Kidney epithelial cell (primary cell): ENCODE data around the gene ZNF71. TPM values are rescaled to one million over a fixed set of nuclear protein-coding genes. Genes with fewer than 3 reads are reported as not detected.

ENCODE experiments used
- DNase-seq: peaks from one replicate; pipeline ENCODE4 v3.0.0-alpha.2; 2010; ENCODE audit warnings: low read depth
- H3K27me3 ChIP-seq: 2 replicates; pipeline ENCODE4 v1.6.0; 2011; ENCODE audit warnings: low read length; ENCODE audit not compliant: control insufficient read depth, insufficient read depth
- H3K36me3 ChIP-seq: 2 replicates; pipeline ENCODE4 v1.5.1; 2011; ENCODE audit warnings: low read length; ENCODE audit not compliant: control insufficient read depth, insufficient read depth
- H3K4me3 ChIP-seq: 2 replicates; pipeline ENCODE4 v1.5.1; 2011; ENCODE audit warnings: low read depth, mild to moderate bottlenecking, control low read depth, low read length
- CTCF ChIP-seq: IDR thresholded peaks from 2 replicates; pipeline ENCODE4 v1.5.1; 2011; ENCODE audit warnings: mild to moderate bottlenecking, moderate library complexity, low read length, control low read depth, inconsistent platforms; ENCODE audit not compliant: insufficient read depth, poor library complexity, severe bottlenecking
- total RNA-seq: library from RNA; depleted of rRNA; stranded (reverse); fragments of >200 nt; gene quantifications from 2 replicates; pipeline ENCODE4 v1.2.3, GENCODE V29; 2015

Gene ZNF71
- total RNA-seq, 1 donor from 2014 or later: 12.3 TPM

- no peak for DNase-seq
- no peak for TF ChIP-seq CTCF
- Histone ChIP-seq H3K36me3 (no peaks in the 10 kb centered on the region), H3K4me3 (no peak overlapping the region), H3K27me3 (no peaks in the 10 kb centered on the region)
Measured at GRCh38 chr19:56611288-56611687, 16.2 kb downstream of the ZNF71 start.

DNA sequence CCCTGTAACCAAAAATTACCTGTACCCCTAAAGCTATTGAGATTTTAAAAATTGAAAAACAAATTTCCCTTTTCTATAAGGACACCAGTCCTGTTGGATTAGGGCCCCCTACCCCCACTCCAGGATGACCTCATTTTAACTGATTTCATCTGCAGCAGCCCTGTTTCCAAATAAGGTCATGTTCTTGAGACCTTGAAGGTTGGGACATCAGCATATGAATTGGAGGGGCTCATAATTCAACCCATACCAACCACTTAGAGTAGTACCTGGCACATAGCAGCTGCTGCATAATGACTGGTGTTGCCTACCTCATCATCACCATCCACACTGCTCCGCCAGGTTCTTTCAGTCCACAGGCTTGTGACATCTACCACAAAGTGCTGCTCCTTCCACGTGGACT is 17.6 kb downstream of the ZNF71 start:
- Histone ChIP-seq H3K27me3 (no peaks in the 10 kb centered on the region), H3K4me3 (no peak overlapping the region), H3K36me3 (no peaks in the 10 kb centered on the region)
- TF ChIP-seq CTCF: no peak
- no peak for DNase-seq

DNA sequence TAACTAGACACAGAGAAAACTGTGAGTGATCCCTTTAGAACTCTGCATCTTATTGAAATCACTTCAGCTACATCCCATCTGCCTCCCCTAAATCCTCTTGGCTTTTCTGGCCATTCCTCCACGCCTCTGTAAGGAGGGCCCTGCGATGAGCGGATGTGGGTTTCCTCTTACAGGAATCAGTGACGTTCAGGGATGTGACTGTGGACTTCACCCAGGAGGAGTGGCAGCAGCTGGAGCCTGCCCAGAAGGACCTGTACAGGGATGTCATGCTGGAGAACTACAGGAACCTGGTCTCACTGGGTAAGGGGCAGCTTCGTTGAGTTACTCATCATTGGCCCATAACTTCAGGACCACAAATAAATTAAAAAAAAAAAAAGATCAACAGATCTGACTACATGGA is 18.5 kb downstream of the ZNF71 start:
- TF ChIP-seq CTCF: no peak
- DNase-seq: no peak
- Histone ChIP-seq H3K36me3 (no peaks in the 10 kb centered on the region), H3K27me3 (no peaks in the 10 kb centered on the region), H3K4me3 (no peak overlapping the region)

- H3K36me3 ChIP-seq: no peaks in the 10 kb centered on the region
- no peak for TF ChIP-seq CTCF
- DNase-seq: no peak
- H3K4me3 ChIP-seq: no peak overlapping the region
- no peaks in the 10 kb centered on the region for H3K27me3 ChIP-seq
Measured at GRCh38 chr19:56617531-56617930, 22.4 kb downstream of the ZNF71 start.

- TF ChIP-seq CTCF: no peak
- Histone ChIP-seq H3K27me3 (no peaks in the 10 kb centered on the region), H3K36me3 (no peaks in the 10 kb centered on the region), H3K4me3 (no peak overlapping the region)
- DNase-seq: no peak
Measured at GRCh38 chr19:56619121-56619520, 24.0 kb downstream of the ZNF71 start.

GRCh38 chr19:56622374-56622773 is 27.3 kb downstream of the ZNF71 start:
- H3K4me3 ChIP-seq: no peak overlapping the region
- DNase-seq: no peak
- peaks cover 3% of the 10 kb centered on the region for H3K36me3 ChIP-seq
- no peaks in the 10 kb centered on the region for H3K27me3 ChIP-seq
- no peak for TF ChIP-seq CTCF
